CD4-positive, alpha-beta T cell (primary cell): ENCODE results near the gene RGS9. TPM values are rescaled to one million over a fixed set of nuclear protein-coding genes. Genes with fewer than 3 reads are reported as not detected.

Experiments used
- ATAC-seq: fragments of 200-7000 bp; cut with Tn5 transposase; one replicate; pipeline ENCODE4 v1.10.0; 2022; ENCODE audit warnings: mild to moderate bottlenecking; ENCODE audit not compliant: poor library complexity
- CTCF ChIA-PET: fragments of 350-600 bp; sonication (Branson Sonifier 250); formaldehyde crosslinking; loops from one replicate; lab custom pipeline; 2021; ENCODE audit warnings: antibody characterized with exemption, inconsistent platforms; lab: Charles Lee
- POLR2A ChIA-PET: fragments of 350-600 bp; sonication (Branson Sonifier 250); formaldehyde crosslinking; loops from one replicate; lab custom pipeline; 2021; ENCODE audit warnings: antibody characterized with exemption, inconsistent platforms; lab: Charles Lee
- DNase-seq, 14 experiments: peaks; one replicate each; pipeline ENCODE4 v3.0.0-alpha.2; 2013 to 2020; ENCODE audit warnings: mixed read lengths in 2 of 14
- H3K27ac ChIP-seq, 2 donors: one replicate each; pipeline versions ENCODE4 v1.5.1 to v1.7.0; 2013; ENCODE audit warnings: low read length in 2 of 2, low read depth in 1 of 2, mild to moderate bottlenecking in 1 of 2
- H3K27me3 ChIP-seq, 2 experiments: 1 replicate in 1 of 2; 2 replicates in 1 of 2; pipeline versions ENCODE4 v1.6.1 to v1.7.0; 2013; ENCODE audit warnings: low read length in 2 of 2, control low read depth in 1 of 2, mild to moderate bottlenecking in 1 of 2, moderate library complexity in 1 of 2; ENCODE audit not compliant: insufficient read depth in 2 of 2, control insufficient read depth in 1 of 2
- H3K36me3 ChIP-seq: one replicate; pipeline ENCODE4 v1.6.1; 2013; ENCODE audit warnings: low read length, control low read depth; ENCODE audit not compliant: insufficient read depth
- H3K4me1 ChIP-seq: one replicate; pipeline ENCODE4 v1.6.1; 2013; ENCODE audit warnings: low read length, control low read depth; ENCODE audit not compliant: insufficient read depth
- H3K4me3 ChIP-seq: one replicate; pipeline ENCODE4 v1.5.1; 2013; ENCODE audit warnings: mild to moderate bottlenecking, low read length, moderate library complexity
- H3K9me3 ChIP-seq, 2 experiments: 1 replicate in 1 of 2; 2 replicates in 1 of 2; pipeline versions ENCODE4 v1.6.1 to v1.7.0; 2013; ENCODE audit warnings: low read length in 2 of 2, mild to moderate bottlenecking in 2 of 2, control low read depth in 1 of 2, moderate library complexity in 1 of 2; ENCODE audit not compliant: control insufficient read depth in 1 of 2, insufficient read depth in 1 of 2
- H3K27ac Mint-ChIP-seq: one replicate; pipeline ENCODE4 v1.8.0; 2020; ENCODE audit warnings: mixed read lengths
- H3K27me3 Mint-ChIP-seq: one replicate; pipeline ENCODE4 v1.8.0; 2021; ENCODE audit warnings: mixed read lengths
- H3K36me3 Mint-ChIP-seq: one replicate; pipeline ENCODE4 v1.8.0; 2021; ENCODE audit warnings: low read depth, mixed read lengths
- H3K4me1 Mint-ChIP-seq: one replicate; pipeline ENCODE4 v1.8.0; 2021; ENCODE audit warnings: low read depth, mixed read lengths
- H3K4me3 Mint-ChIP-seq: one replicate; pipeline ENCODE4 v1.8.0; 2020; ENCODE audit warnings: mild to moderate bottlenecking, mixed read lengths
- H3K9me3 Mint-ChIP-seq: one replicate; pipeline ENCODE4 v1.8.0; 2020; ENCODE audit warnings: mixed read lengths
- CTCF ChIP-seq: fragments of 200-600 bp; IDR thresholded peaks from one replicate; pipeline ENCODE4 v1.8.0; 2022; ENCODE audit warnings: antibody characterized with exemption, mild to moderate bottlenecking
- intact Hi-C, 2 experiments: fragments of 100-400 bp; cut with DNase I in 1 of 2; cut with micrococcal nuclease in 1 of 2; formaldehyde crosslinking; loops; one replicate each; pipeline versions ENCODE4 v1.15.1 to v1.9.0; 2023 to 2025; cut with DNase I, micrococcal nuclease
- total RNA-seq, 174 experiments: library from RNA in 2 of 174; stranded (reverse) in 2 of 174; gene quantifications; one replicate each; pipeline ENCODE4 v1.2.3 and lab custom pipeline; 2021 to 2026

The RGS9 gene
- total RNA-seq, 2 experiments from 2014 or later = 0.60 to 0.73 TPM

GRCh38 chr17:65246252-65246651 is 109.1 kb downstream of the RGS9 start:
- Histone ChIP-seq H3K4me1 (peaks cover 5% of the 10 kb centered on the region), H3K9me3 (no peaks in the 10 kb centered on the region), H3K36me3 (no peaks in the 10 kb centered on the region), H3K27ac (no peak overlapping the region), H3K27me3 (peaks cover 0 to 2% of the 10 kb centered on the region in 2 experiments), H3K4me3 (no peak overlapping the region)
- intact Hi-C loops = no loop called here
- ATAC-seq (no peak), DNase-seq (no peak)
- no peak overlapping the region for H3K27ac Mint-ChIP-seq
- ChIA-PET POLR2A (no interaction called here), CTCF (no interaction called here)
- H3K27me3 Mint-ChIP-seq = peaks cover 16% of the 10 kb centered on the region
- H3K4me1 Mint-ChIP-seq = no peaks in the 10 kb centered on the region
- TF ChIP-seq CTCF = no peak
- H3K9me3 Mint-ChIP-seq = no peaks in the 10 kb centered on the region
- H3K4me3 Mint-ChIP-seq = no peak overlapping the region
- no peaks in the 10 kb centered on the region for H3K36me3 Mint-ChIP-seq

GRCh38 chr17:65249774-65250173 is 112.6 kb downstream of the RGS9 start:
- peaks cover 26% of the 10 kb centered on the region for H3K27me3 Mint-ChIP-seq
- CTCF ChIA-PET = no interaction called here
- no peak for TF ChIP-seq CTCF
- DNase-seq (no peak), ATAC-seq (no peak)
- POLR2A ChIA-PET = no interaction called here
- H3K36me3 Mint-ChIP-seq = no peaks in the 10 kb centered on the region
- H3K4me1 Mint-ChIP-seq = no peaks in the 10 kb centered on the region
- H3K36me3 ChIP-seq = no peaks in the 10 kb centered on the region
- intact Hi-C loops = no loop called here
- H3K27me3 ChIP-seq = peaks cover 2 to 7% of the 10 kb centered on the region in 2 experiments
- no peak overlapping the region for H3K27ac ChIP-seq
- no peaks in the 10 kb centered on the region for H3K4me1 ChIP-seq
- no peak overlapping the region for H3K4me3 ChIP-seq
- no peak overlapping the region for H3K4me3 Mint-ChIP-seq
- H3K9me3 Mint-ChIP-seq = no peaks in the 10 kb centered on the region
- H3K9me3 ChIP-seq = no peaks in the 10 kb centered on the region
- no peak overlapping the region for H3K27ac Mint-ChIP-seq

GRCh38 chr17:65254166-65254565 is 117.0 kb downstream of the RGS9 start:
- no peaks in the 10 kb centered on the region for H3K4me1 Mint-ChIP-seq
- TF ChIP-seq CTCF = no peak
- DNase-seq (no peak), ATAC-seq (no peak)
- peaks cover 4% of the 10 kb centered on the region for H3K9me3 Mint-ChIP-seq
- Histone ChIP-seq H3K27ac (no peak overlapping the region), H3K4me1 (no peaks in the 10 kb centered on the region), H3K4me3 (no peak overlapping the region), H3K36me3 (no peaks in the 10 kb centered on the region), H3K27me3 (peaks cover 5 to 7% of the 10 kb centered on the region in 2 experiments), H3K9me3 (peaks cover 4% of the 10 kb centered on the region in 2 experiments)
- no peaks in the 10 kb centered on the region for H3K36me3 Mint-ChIP-seq
- peaks cover 37% of the 10 kb centered on the region for H3K27me3 Mint-ChIP-seq
- no peak overlapping the region for H3K4me3 Mint-ChIP-seq
- POLR2A ChIA-PET = no interaction called here
- CTCF ChIA-PET = no interaction called here
- intact Hi-C loops = no loop called here
- no peak overlapping the region for H3K27ac Mint-ChIP-seq
